OCI-LY7 (cell line): Measurements from ENCODE around the gene POTEH.
"Not testable (repeated sequence)": the region's sequence is repeated elsewhere in the genome, so short reads cannot be mapped to it uniquely, and the experiment has no call there.

ENCODE experiments used
- EZH2phosphoT487 ChIP-seq: fragments of 200-600 bp; sonication (generic); IDR thresholded peaks from 2 replicates; pipeline ENCODE4 v1.6.1; 2018; ENCODE audit warnings: low read depth, borderline replicate concordance, mild to moderate bottlenecking, mixed run types, antibody characterized with exemption, low read length, moderate library complexity, mixed read lengths
- TF ChIP-seq, protein P1 (sequence below): fragments of 200-600 bp; sonication (generic); conservative IDR thresholded peaks from 2 replicates; pipeline ENCODE4 v1.5.1; 2014; ENCODE audit warnings: mild to moderate bottlenecking, antibody characterized with exemption, low read length, moderate library complexity, mixed read lengths

- TF ChIP-seq, protein P1, sequence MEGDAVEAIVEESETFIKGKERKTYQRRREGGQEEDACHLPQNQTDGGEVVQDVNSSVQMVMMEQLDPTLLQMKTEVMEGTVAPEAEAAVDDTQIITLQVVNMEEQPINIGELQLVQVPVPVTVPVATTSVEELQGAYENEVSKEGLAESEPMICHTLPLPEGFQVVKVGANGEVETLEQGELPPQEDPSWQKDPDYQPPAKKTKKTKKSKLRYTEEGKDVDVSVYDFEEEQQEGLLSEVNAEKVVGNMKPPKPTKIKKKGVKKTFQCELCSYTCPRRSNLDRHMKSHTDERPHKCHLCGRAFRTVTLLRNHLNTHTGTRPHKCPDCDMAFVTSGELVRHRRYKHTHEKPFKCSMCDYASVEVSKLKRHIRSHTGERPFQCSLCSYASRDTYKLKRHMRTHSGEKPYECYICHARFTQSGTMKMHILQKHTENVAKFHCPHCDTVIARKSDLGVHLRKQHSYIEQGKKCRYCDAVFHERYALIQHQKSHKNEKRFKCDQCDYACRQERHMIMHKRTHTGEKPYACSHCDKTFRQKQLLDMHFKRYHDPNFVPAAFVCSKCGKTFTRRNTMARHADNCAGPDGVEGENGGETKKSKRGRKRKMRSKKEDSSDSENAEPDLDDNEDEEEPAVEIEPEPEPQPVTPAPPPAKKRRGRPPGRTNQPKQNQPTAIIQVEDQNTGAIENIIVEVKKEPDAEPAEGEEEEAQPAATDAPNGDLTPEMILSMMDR = not testable (repeated sequence)
- not testable (repeated sequence) for TF ChIP-seq EZH2phosphoT487
Measured at GRCh38 chr22:15652738-15653137, 37.1 kb upstream of the POTEH start.
